HEK293 (cell line): ENCODE measurements around the gene CEP83.
"Not testable (repeated sequence)": the region's sequence is repeated elsewhere in the genome, so short reads cannot be mapped to it uniquely, and the experiment has no call there.

Source experiments
- KLF1 ChIP-seq: fragments of 450-650 bp; formaldehyde crosslinking; IDR thresholded peaks from 2 replicates; pipeline ENCODE4 v1.5.1; 2016; ENCODE audit warnings: missing biosample characterization, missing genetic modification characterization
- ZBTB44 ChIP-seq: fragments of 450-650 bp; IDR thresholded peaks from 2 replicates; pipeline ENCODE4 v1.5.1; 2018; ENCODE audit warnings: missing biosample characterization, mild to moderate bottlenecking, missing genetic modification characterization
- ZNF658 ChIP-seq: fragments of 450-650 bp; formaldehyde crosslinking; IDR thresholded peaks from 2 replicates; pipeline ENCODE4; 2016; ENCODE audit warnings: missing biosample characterization, missing genetic modification characterization
- ZNF707 ChIP-seq: fragments of 450-650 bp; formaldehyde crosslinking; IDR thresholded peaks from 2 replicates; pipeline ENCODE4 v1.5.1; 2016; ENCODE audit warnings: missing biosample characterization, missing genetic modification characterization
- ZSCAN30 ChIP-seq: fragments of 450-650 bp; IDR thresholded peaks from 2 replicates; pipeline ENCODE4 v1.5.1; 2018; ENCODE audit warnings: missing biosample characterization, mild to moderate bottlenecking, missing genetic modification characterization, moderate library complexity
- TF ChIP-seq, protein P1 (sequence below): fragments of 450-650 bp; formaldehyde crosslinking; IDR thresholded peaks from 2 replicates; pipeline ENCODE4 v1.5.1; 2016; ENCODE audit warnings: missing biosample characterization, missing genetic modification characterization
- TF ChIP-seq, protein P2 (sequence below): fragments of 450-650 bp; formaldehyde crosslinking; IDR thresholded peaks from 2 replicates; pipeline ENCODE4 v1.5.1; 2016; ENCODE audit warnings: missing biosample characterization, missing genetic modification characterization
- TF ChIP-seq, protein P3 (sequence below): sonication (generic); formaldehyde crosslinking; IDR thresholded peaks from 2 replicates; pipeline ENCODE4 v1.8.1; 2022; ENCODE audit warnings: mild to moderate bottlenecking, moderate library complexity, missing genetic modification reagents

DNA sequence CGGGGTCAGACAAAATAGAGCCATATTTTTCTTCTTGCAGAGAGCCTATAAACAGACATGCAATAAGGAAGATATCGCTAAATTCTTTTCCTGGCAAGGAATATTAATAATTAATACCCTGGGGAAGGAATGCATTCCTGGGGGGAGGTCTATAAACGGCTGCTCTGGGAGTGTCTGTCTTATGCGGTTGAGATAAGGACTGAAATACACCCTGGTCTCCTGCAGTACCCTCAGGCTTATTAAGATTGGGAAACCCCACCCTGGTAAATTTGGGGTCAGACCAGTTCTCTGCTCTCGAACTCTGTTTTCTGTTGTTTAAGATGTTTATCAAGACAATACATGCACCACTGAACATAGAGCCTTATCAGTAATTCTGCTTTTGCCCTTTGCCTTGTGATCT lies 61.0 kb downstream of the CEP83 start:
- TF ChIP-seq ZBTB44 (tag by site-specific recombination); ZSCAN30 (tag by site-specific recombination); ZNF707 (tag by site-specific recombination); KLF1; ZNF658: not testable (repeated sequence)
- TF ChIP-seq, protein P1, sequence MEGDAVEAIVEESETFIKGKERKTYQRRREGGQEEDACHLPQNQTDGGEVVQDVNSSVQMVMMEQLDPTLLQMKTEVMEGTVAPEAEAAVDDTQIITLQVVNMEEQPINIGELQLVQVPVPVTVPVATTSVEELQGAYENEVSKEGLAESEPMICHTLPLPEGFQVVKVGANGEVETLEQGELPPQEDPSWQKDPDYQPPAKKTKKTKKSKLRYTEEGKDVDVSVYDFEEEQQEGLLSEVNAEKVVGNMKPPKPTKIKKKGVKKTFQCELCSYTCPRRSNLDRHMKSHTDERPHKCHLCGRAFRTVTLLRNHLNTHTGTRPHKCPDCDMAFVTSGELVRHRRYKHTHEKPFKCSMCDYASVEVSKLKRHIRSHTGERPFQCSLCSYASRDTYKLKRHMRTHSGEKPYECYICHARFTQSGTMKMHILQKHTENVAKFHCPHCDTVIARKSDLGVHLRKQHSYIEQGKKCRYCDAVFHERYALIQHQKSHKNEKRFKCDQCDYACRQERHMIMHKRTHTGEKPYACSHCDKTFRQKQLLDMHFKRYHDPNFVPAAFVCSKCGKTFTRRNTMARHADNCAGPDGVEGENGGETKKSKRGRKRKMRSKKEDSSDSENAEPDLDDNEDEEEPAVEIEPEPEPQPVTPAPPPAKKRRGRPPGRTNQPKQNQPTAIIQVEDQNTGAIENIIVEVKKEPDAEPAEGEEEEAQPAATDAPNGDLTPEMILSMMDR: not testable (repeated sequence)
- TF ChIP-seq, protein P2, sequence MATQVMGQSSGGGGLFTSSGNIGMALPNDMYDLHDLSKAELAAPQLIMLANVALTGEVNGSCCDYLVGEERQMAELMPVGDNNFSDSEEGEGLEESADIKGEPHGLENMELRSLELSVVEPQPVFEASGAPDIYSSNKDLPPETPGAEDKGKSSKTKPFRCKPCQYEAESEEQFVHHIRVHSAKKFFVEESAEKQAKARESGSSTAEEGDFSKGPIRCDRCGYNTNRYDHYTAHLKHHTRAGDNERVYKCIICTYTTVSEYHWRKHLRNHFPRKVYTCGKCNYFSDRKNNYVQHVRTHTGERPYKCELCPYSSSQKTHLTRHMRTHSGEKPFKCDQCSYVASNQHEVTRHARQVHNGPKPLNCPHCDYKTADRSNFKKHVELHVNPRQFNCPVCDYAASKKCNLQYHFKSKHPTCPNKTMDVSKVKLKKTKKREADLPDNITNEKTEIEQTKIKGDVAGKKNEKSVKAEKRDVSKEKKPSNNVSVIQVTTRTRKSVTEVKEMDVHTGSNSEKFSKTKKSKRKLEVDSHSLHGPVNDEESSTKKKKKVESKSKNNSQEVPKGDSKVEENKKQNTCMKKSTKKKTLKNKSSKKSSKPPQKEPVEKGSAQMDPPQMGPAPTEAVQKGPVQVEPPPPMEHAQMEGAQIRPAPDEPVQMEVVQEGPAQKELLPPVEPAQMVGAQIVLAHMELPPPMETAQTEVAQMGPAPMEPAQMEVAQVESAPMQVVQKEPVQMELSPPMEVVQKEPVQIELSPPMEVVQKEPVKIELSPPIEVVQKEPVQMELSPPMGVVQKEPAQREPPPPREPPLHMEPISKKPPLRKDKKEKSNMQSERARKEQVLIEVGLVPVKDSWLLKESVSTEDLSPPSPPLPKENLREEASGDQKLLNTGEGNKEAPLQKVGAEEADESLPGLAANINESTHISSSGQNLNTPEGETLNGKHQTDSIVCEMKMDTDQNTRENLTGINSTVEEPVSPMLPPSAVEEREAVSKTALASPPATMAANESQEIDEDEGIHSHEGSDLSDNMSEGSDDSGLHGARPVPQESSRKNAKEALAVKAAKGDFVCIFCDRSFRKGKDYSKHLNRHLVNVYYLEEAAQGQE (tag by site-specific recombination): not testable (repeated sequence)
- TF ChIP-seq, protein P3, sequence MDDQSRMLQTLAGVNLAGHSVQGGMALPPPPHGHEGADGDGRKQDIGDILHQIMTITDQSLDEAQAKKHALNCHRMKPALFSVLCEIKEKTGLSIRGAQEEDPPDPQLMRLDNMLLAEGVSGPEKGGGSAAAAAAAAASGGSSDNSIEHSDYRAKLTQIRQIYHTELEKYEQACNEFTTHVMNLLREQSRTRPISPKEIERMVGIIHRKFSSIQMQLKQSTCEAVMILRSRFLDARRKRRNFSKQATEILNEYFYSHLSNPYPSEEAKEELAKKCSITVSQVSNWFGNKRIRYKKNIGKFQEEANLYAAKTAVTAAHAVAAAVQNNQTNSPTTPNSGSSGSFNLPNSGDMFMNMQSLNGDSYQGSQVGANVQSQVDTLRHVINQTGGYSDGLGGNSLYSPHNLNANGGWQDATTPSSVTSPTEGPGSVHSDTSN (CRISPR knock-in tag): not testable (repeated sequence)
